ENCODE measurements around the gene ADAMTS17.

- TF ChIP-seq CTCF (IDR thresholded peaks at IDR 0.05) (no peak), EZH2 (IDR thresholded peaks at IDR 0.05) (no peak), EZH2phosphoT487 (IDR thresholded peaks at IDR 0.05) (no peak)
These were observed 201.1 kb downstream of the ADAMTS17 start for GRCh38 chr15:100140527-100141308.

Measured in neural progenitor cell (in vitro differentiated cells).